Measurements from ENCODE around the gene SORCS2. TPM values are rescaled to one million over a fixed set of nuclear protein-coding genes. Genes with fewer than 3 reads are reported as not detected.

Gene SORCS2
- total and polyA plus RNA-seq, 2 of the 8 experiments (the other 6 are each of a cell fraction or from before 2014, with no cell fraction given) = 0.36 to 1.8 TPM

DNA sequence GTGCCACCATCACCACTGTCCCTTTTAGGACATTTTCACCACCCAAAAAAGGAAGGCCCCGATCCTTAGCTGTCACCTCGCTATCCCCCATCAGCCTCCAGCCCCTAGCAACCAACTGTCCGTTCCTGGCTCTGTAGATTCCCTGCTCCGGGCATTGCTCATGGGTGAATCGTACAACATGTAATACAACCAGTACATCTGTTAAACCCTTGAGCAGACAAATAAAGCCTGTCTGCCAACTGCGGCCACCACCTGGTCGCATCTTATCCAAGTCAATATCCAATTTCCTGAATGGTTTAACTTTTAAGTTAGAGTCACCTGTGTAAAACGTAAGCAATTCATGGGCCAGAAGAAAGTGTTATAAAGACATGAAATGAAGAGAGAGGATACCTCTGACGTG, 495.5 kb downstream of the SORCS2 start:
- H4K8ac ChIP-seq (ENCODE audit: extremely low read depth, insufficient read depth, low read length) = no peak overlapping the region
- ChIA-PET POLR2A (ENCODE audit: partially characterized antibody) (no interaction called here), CTCF (ENCODE audit: partially characterized antibody) (no interaction called here)
- H3K4me3 ChIP-seq (ENCODE audit: extremely low read depth in 1 of 4, insufficient read depth in 2 of 4, low read depth in 3 of 4, low read length in 4 of 4) = no peak overlapping the region
- no peak overlapping the region for H2BK20ac ChIP-seq (ENCODE audit: low read length)
- H3K4me2 ChIP-seq (ENCODE audit: insufficient read depth in 1 of 2, low read depth in 2 of 2, low read length in 2 of 2) = no peak overlapping the region
- no peak overlapping the region for H3K27ac ChIP-seq (ENCODE audit: low read depth, low read length)
- no peaks in the 10 kb centered on the region for H3K27me3 ChIP-seq (replicated peaks in 1 of 4; ENCODE audit: control insufficient read depth in 3 of 4, extremely low read depth in 1 of 4, insufficient read depth in 3 of 4, low read length in 3 of 4)
- H3K79me2 ChIP-seq (ENCODE audit: control insufficient read depth in 1 of 2, insufficient read depth in 2 of 2, low read length in 2 of 2) = no peaks in the 10 kb centered on the region
- no peak overlapping the region for H2BK15ac ChIP-seq (ENCODE audit: low read length)
- H3K79me1 ChIP-seq (ENCODE audit: low read depth, low read length) = no peaks in the 10 kb centered on the region
- no peak overlapping the region for H4K91ac ChIP-seq (replicated peaks; ENCODE audit: insufficient read length, low read length)
- no peak overlapping the region for H3K14ac ChIP-seq (ENCODE audit: insufficient read length)
- H2AFZ ChIP-seq (ENCODE audit: low read length) = no peak overlapping the region
- TF ChIP-seq SRF (IDR thresholded peaks at IDR 0.05; ENCODE audit: low read depth, low read length) (no peak), POLR2A (IDR thresholded peaks at IDR 0.05; ENCODE audit: control extremely low read depth in 1 of 2, low read depth in 2 of 2, low read length in 2 of 2) (no peak), HDAC6 (IDR thresholded peaks at IDR 0.05; ENCODE audit: low read depth, low read length) (no peak), KDM5A (IDR thresholded peaks at IDR 0.05; ENCODE audit: low read length) (no peak)
- TF ChIP-seq, protein P1, sequence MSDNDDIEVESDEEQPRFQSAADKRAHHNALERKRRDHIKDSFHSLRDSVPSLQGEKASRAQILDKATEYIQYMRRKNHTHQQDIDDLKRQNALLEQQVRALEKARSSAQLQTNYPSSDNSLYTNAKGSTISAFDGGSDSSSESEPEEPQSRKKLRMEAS (IDR thresholded peaks at IDR 0.05) = no peak
- H2AK5ac ChIP-seq (ENCODE audit: low read depth, low read length) = no peak overlapping the region
- H3K23me2 ChIP-seq (ENCODE audit: low read depth, low read length) = peaks cover 10% of the 10 kb centered on the region; the same call in 1 of the 2 replicates
- H2BK5ac ChIP-seq (ENCODE audit: low read depth, low read length) = no peak overlapping the region
- 85% methylated on average over 9 of the region's 9 CpGs; no CpG with 5 or more reads in 1 of the 2 experiments for WGBS, 2 experiments (ENCODE audit: extremely low coverage in 1 of 2, insufficient coverage in 1 of 2, insufficient read length in 1 of 2, insufficient replicate concordance in 2 of 2, low coverage in 1 of 2, low lambda C conversion rate in 2 of 2, missing lambda C conversion rate in 1 of 2)
- no peak for FAIRE-seq
- H3K56ac ChIP-seq (replicated peaks; ENCODE audit: insufficient read length, low read depth, low read length) = no peak overlapping the region
- H3K4me1 ChIP-seq (replicated peaks in 1 of 4; ENCODE audit: control insufficient read depth in 3 of 4, insufficient read depth in 4 of 4, low read length in 3 of 4) = no peaks in the 10 kb centered on the region
- peaks cover 0 to 10% of the 10 kb centered on the region in 2 experiments; a peak in 3 of 4 replicates for H3K9me3 ChIP-seq (ENCODE audit: insufficient read depth in 2 of 2, low read depth in 1 of 2, low read length in 1 of 2)
- no peak overlapping the region for H3K18ac ChIP-seq (ENCODE audit: extremely low read depth, low read length)
- H3K9ac ChIP-seq (replicated peaks in 1 of 4; ENCODE audit: extremely low read depth in 1 of 4, low read depth in 3 of 4, low read length in 3 of 4) = no peak overlapping the region
- H3K4ac ChIP-seq (replicated peaks; ENCODE audit: insufficient read length, low read depth, low read length) = no peak overlapping the region
- no peaks in the 10 kb centered on the region for H3K36me3 ChIP-seq (ENCODE audit: control insufficient read depth in 2 of 4, insufficient read depth in 4 of 4, low read length in 3 of 4)
- no peak overlapping the region for H3K23ac ChIP-seq (ENCODE audit: insufficient read length)
- H4K20me1 ChIP-seq (replicated peaks in 1 of 2; ENCODE audit: control insufficient read depth in 1 of 2, insufficient read depth in 2 of 2, low read length in 2 of 2) = peaks cover 0 to 6% of the 10 kb centered on the region in 2 experiments
- no peak for DNase-seq (ENCODE audit: low read depth in 1 of 2, low spot score in 2 of 2)
- no peak overlapping the region for H2BK120ac ChIP-seq (replicated peaks; ENCODE audit: low read depth, low read length)
- no peak overlapping the region for H4K5ac ChIP-seq (ENCODE audit: insufficient read length, low read depth, low read length)
- no peak overlapping the region for H2BK12ac ChIP-seq (ENCODE audit: low read depth, low read length)
